Mucosa of rectum (tissue), 2 donors: ENCODE data around the gene TBX1.

Experiments
- H3K27ac ChIP-seq, 2 donors: one replicate each; pipeline ENCODE4 v1.7.0; 2013; ENCODE audit warnings: inconsistent platforms in 2 of 2, low read depth in 2 of 2, low read length in 2 of 2
- H3K27me3 ChIP-seq, 2 donors: one replicate each; pipeline ENCODE4 v1.7.0; 2013; ENCODE audit warnings: low read length in 2 of 2; ENCODE audit not compliant: control insufficient read depth in 2 of 2, insufficient read depth in 2 of 2
- H3K36me3 ChIP-seq, 2 donors: one replicate each; pipeline ENCODE4 v1.7.0; 2013; ENCODE audit warnings: low read length in 2 of 2; ENCODE audit not compliant: control insufficient read depth in 2 of 2, insufficient read depth in 2 of 2
- H3K4me1 ChIP-seq, 2 donors: one replicate each; pipeline ENCODE4 v1.7.0; 2013; ENCODE audit warnings: low read length in 2 of 2, mild to moderate bottlenecking in 1 of 2; ENCODE audit not compliant: control insufficient read depth in 2 of 2, insufficient read depth in 2 of 2
- H3K4me3 ChIP-seq, 2 donors: one replicate each; pipeline ENCODE4 v1.7.0; 2013; ENCODE audit warnings: low read length in 2 of 2
- H3K9ac ChIP-seq, 2 donors: one replicate each; pipeline ENCODE4 v1.7.0; 2013; ENCODE audit warnings: low read length in 2 of 2, low read depth in 1 of 2, mild to moderate bottlenecking in 1 of 2
- H3K9me3 ChIP-seq, 2 donors: one replicate each; pipeline ENCODE4 v1.7.0; 2013; ENCODE audit warnings: low read length in 2 of 2; ENCODE audit not compliant: control insufficient read depth in 2 of 2
- donor health status: healthy.
- donor health status: Normal muscosa, but diverticular disease.

Gene TBX1

GRCh38 chr22:19730655-19731360, 29.8 kb upstream of the TBX1 start:
- Histone ChIP-seq H3K9me3 (no peaks in the 10 kb centered on the region), H3K36me3 (no peaks in the 10 kb centered on the region), H3K27ac (no peak overlapping the region), H3K4me3 (peak overlapping the region; percentile 7 to 24), H3K9ac (no peak overlapping the region), H3K4me1 (peaks cover 6 to 9% of the 10 kb centered on the region in 2 donors), H3K27me3 (peaks cover 0 to 2% of the 10 kb centered on the region in 2 donors)

- Histone ChIP-seq H3K27me3 (peaks cover 0 to 2% of the 10 kb centered on the region in 2 donors), H3K4me3 (no peak overlapping the region), H3K36me3 (no peaks in the 10 kb centered on the region), H3K9me3 (no peaks in the 10 kb centered on the region), H3K27ac (no peak overlapping the region), H3K4me1 (peaks cover 6 to 9% of the 10 kb centered on the region in 2 donors), H3K9ac (no peak overlapping the region)
Measured at GRCh38 chr22:19731361-19732135, 29.0 kb upstream of the TBX1 start.

- Histone ChIP-seq H3K9me3 (no peaks in the 10 kb centered on the region), H3K27ac (no peak overlapping the region), H3K4me3 (no peak overlapping the region), H3K36me3 (no peaks in the 10 kb centered on the region), H3K27me3 (peaks cover 0 to 2% of the 10 kb centered on the region in 2 donors), H3K4me1 (peaks cover 6 to 9% of the 10 kb centered on the region in 2 donors), H3K9ac (no peak overlapping the region)
Measured at GRCh38 chr22:19732403-19733113, 28.0 kb upstream of the TBX1 start.

- Histone ChIP-seq H3K4me3 (no peak overlapping the region), H3K9me3 (no peaks in the 10 kb centered on the region), H3K4me1 (peaks cover 6 to 9% of the 10 kb centered on the region in 2 donors), H3K27ac (no peak overlapping the region), H3K36me3 (no peaks in the 10 kb centered on the region), H3K9ac (no peak overlapping the region), H3K27me3 (peaks cover 0 to 4% of the 10 kb centered on the region in 2 donors)
Measured at GRCh38 chr22:19733755-19734154, 26.8 kb upstream of the TBX1 start.

- no peak overlapping the region for H3K4me3 ChIP-seq
- H3K9ac ChIP-seq, result no peak overlapping the region
- H3K9me3 ChIP-seq, result no peaks in the 10 kb centered on the region
- H3K4me1 ChIP-seq, result peaks cover 6 to 9% of the 10 kb centered on the region in 2 donors
- H3K27ac ChIP-seq, result no peak overlapping the region
- peaks cover 0 to 5% of the 10 kb centered on the region in 2 donors for H3K27me3 ChIP-seq
- no peaks in the 10 kb centered on the region for H3K36me3 ChIP-seq
Measured at GRCh38 chr22:19734163-19734562, 26.4 kb upstream of the TBX1 start.

GRCh38 chr22:19734837-19735382, 25.7 kb upstream of the TBX1 start:
- H3K27ac ChIP-seq, result no peak overlapping the region
- peaks cover 0 to 5% of the 10 kb centered on the region in 2 donors for H3K27me3 ChIP-seq
- no peak overlapping the region for H3K4me3 ChIP-seq

GRCh38 chr22:19735665-19736510, 24.7 kb upstream of the TBX1 start:
- Histone ChIP-seq H3K27ac (no peak overlapping the region), H3K9me3 (no peaks in the 10 kb centered on the region), H3K36me3 (no peaks in the 10 kb centered on the region), H3K4me1 (peaks cover 0 to 1% of the 10 kb centered on the region in 2 donors), H3K4me3 (no peak overlapping the region), H3K27me3 (peaks cover 0 to 5% of the 10 kb centered on the region in 2 donors), H3K9ac (no peak overlapping the region)

More at GRCh38 chr22:19734837-19735382, 25.7 kb upstream of the TBX1 start:
- no peaks in the 10 kb centered on the region for H3K36me3 ChIP-seq
- peaks cover 6 to 9% of the 10 kb centered on the region in 2 donors for H3K4me1 ChIP-seq
- no peaks in the 10 kb centered on the region for H3K9me3 ChIP-seq
- no peak overlapping the region for H3K9ac ChIP-seq

- Histone ChIP-seq H3K27me3 (peaks cover 0 to 3% of the 10 kb centered on the region in 2 donors), H3K36me3 (no peaks in the 10 kb centered on the region), H3K9me3 (no peaks in the 10 kb centered on the region), H3K9ac (no peak overlapping the region), H3K4me3 (no peak overlapping the region), H3K27ac (no peak overlapping the region), H3K4me1 (no peaks in the 10 kb centered on the region)
Measured at GRCh38 chr22:19737846-19738663, 22.5 kb upstream of the TBX1 start.
